HG03521 (cell line): ENCODE measurements around the gene CUBN.
"Not testable (repeated sequence)": the region's sequence is repeated elsewhere in the genome, so short reads cannot be mapped to it uniquely, and the experiment has no call there.

Experiments used
- ATAC-seq: cut with Tn5 transposase; IDR thresholded peaks from one replicate; pipeline ENCODE4 v1.9.1; 2021; ENCODE audit warnings: mild to moderate bottlenecking, moderate library complexity; ENCODE audit not compliant: unreplicated experiment

Gene CUBN

DNA sequence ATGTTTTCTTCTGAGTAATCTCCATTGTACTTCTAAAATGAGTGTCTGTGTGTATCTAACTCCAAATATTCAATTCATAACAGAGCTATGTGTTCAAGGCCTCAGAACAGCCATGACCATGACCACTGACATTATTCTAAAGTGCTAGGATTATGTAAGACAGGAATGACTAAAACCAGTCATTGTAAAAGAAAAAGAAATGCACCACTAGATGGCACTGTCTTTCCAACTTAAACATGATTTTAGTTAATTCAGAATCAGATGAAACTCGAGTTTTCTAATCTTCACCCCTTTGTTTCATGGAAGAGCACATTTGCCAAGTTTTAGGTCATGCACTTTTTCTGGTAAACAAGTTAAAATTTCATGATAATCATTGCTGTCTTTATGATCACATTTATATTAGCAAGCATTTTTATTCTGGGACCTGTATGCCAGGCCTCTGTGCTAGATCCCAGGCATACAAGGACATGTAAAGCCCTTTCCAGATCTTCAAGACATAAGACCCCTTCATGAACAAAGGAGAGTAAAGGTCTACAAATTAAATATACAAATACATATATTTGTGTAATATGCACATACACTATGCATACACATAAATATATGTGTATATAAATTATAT, 286.2 kb downstream of the CUBN start:
- no peak for ATAC-seq

DNA sequence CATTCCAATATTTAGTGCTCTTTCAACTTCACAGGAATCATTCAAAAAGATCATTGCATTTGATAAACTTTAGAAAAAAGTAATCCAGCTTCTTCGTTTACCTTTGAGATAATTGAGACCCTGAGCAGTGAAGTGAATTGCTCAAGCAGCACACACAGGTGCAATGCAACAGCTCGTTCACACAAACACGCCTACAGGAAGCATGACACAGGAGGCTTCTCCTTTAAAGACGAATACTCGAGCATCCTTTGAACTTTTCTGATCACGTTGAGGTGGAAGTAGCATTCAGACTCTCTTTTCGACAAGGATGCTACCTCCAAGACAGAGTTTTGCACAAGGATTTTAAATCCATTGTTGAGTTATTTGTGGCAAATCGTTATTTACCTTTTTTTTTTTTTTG, 294.4 kb downstream of the CUBN start:
- ATAC-seq: no peak

GRCh38 chr10:16832351-16833080, 297.1 kb downstream of the CUBN start:
- no peak for ATAC-seq

- no peak for ATAC-seq
These were observed 300.9 kb downstream of the CUBN start for GRCh38 chr10:16828701-16829175.

GRCh38 chr10:16828114-16828568, 301.5 kb downstream of the CUBN start:
- peak; percentile 62 for ATAC-seq

- not testable (repeated sequence) for ATAC-seq
These were observed 302.1 kb downstream of the CUBN start for GRCh38 chr10:16827474-16827873.

GRCh38 chr10:16822726-16823360, 306.8 kb downstream of the CUBN start:
- ATAC-seq: no peak

DNA sequence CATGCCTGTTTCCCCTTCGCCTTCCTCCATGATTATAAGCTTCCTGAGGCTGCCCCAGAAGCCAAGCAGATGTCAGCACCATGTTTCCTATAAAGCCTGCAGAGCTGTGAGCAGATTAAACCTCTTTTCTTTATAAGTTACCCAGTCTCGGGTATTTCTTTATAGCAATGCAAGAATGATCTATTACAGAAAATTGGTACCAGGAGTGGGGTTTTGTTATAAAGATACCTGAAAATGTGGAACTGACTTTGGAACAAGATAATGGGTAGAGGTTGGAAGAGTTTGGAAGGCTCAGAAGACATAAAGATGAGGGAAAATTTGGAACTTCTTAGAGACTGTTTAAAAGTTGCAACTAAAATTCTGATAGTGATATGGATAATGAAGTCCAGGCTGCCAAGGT, 307.6 kb downstream of the CUBN start:
- no peak for ATAC-seq

DNA sequence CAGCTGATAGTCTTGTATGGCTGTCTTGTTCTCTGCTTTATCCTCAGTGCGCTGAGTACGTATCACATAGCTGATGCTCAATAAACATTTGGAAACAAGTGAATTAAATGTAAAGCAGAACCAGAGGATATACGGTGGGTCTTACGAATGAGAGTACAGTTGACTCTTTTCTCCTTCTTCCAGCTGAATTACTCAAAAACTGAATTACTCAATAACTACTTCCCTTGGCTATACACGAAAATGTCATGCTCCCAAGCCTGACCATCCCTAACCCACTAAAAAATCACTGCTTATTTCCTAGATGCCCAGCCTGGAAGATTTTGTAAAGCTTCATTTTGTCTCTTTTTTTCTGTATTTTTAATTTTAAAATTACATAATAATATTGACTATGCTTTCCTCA, 309.2 kb downstream of the CUBN start:
- ATAC-seq: no peak

- ATAC-seq: no peak
These were observed 309.6 kb downstream of the CUBN start for GRCh38 chr10:16820018-16820417.

GRCh38 chr10:16819436-16819835, 310.2 kb downstream of the CUBN start:
- ATAC-seq: no peak

DNA sequence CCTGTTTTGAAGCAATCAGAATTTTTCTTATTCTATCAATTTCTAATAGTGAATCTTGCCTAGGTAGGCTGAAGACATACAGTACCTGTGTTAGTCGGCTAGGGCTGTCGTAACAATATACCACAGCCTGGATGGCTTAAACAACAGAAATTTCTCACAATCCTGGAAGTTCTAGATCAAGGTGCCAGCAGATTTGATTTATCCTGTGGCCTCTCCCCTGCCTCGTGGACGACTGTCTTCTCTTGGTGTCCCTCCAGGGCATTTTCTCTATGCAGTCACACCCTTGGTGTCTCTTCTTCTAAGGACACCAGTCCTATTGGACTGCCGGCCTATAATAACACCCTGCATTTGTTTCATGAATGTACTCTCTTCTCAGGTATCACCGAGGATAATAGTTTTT, 310.6 kb downstream of the CUBN start:
- no peak for ATAC-seq

DNA sequence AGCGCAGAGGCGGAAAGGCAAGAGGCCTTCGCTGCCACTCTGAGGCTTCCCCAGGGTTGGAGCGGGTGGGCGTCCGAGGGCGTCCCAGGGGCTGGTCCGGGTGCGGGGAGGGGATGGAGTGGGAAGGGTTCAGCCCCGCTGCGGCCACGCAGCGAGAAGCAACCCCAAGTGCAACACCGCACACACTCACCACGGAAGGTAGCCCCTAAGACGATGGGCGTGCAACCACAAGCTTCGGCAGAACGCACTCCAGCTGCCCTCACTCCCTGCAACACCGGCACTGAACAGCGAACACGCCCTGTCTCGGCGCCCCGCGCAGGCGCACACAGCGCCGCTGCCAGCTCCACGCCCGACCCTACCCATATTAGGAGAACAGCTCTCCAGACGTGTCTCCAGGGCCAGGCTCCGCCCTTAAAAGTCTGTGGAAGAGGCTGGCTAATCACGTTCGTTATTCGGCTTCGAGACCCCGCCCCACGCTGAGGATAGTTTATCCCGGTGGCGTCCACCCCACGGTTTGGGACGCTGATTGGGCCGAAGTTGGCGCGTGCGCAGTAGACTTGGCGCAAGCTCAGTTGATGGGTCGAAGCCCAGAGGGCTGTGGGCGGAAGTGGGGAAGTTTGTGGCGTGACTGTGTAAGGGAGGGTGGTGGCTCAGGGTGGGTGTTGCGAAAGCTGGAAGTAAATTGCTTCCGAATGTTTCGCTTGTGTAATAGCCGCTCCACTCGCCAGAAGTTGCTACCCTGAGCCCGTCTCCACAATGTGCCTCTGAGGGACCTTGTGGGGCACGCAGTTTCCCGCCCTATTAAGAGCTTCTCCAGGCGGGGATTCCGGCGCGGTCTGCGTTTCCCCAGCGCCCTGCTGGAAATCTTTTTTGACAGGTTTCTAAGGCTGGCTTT, 312.2 kb downstream of the CUBN start, which contains the start of gene RSU1:
TSS of gene RSU1 (minus strand) at position 300 of the 895 bp plus-strand sequence. CDS start 343 bp downstream, outside the sequence.
- peak; percentile 98 for ATAC-seq

DNA sequence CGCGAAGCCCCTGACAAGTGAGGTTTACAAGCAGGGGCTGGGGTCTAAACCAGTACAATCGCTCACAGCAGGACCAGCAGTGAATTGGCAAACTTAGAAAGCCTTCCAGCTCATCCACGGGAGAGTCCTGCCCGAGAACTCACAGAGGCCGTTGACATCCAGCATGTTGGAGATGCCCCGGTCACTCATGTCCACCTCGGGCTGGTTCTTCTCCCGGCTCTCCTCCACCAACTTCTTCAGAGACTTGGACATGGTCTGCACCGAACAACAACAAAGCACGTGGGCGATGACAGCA, 312.8 kb downstream of the CUBN start:
- ATAC-seq: no peak

DNA sequence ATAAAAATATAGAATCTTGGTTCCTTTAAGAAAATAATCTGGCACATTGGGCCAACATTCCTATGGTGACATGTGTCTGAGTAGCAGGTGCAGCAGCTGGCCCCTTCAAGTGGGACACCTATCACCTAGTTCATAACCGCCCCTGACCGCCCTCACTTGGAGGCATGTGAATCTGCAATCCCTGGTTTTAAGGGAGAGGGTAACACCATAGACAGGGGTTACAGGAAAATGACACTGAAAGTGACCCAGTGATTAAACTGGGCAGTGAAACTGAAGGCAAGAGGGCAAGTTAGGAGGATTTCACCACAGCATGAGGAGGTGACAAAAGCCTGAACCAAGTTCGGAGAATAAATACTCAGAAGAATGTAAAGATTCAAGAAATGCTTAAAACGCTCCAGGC, 313.4 kb downstream of the CUBN start:
- ATAC-seq: no peak

- ATAC-seq: no peak
These were observed 315.6 kb downstream of the CUBN start for GRCh38 chr10:16814012-16814411.

DNA sequence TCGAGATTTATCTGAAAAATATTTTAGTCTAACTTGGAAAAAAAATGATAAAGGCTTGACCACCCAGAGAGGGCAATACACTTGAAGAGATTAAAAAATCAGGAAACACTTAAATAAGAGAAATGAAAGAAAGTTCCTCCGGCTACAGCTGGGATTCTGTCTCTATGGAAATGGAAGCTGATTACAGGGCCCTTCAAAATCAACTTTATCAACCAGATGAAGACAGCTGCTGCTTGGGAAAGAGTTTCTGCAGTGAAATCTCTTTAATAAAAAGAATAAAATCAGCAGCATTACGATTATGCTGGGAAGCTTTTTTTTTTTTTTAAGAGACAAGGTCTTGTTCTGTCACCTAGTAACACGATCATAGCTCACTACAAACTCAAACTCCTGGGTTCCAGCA, 316.9 kb downstream of the CUBN start:
- no peak for ATAC-seq

DNA sequence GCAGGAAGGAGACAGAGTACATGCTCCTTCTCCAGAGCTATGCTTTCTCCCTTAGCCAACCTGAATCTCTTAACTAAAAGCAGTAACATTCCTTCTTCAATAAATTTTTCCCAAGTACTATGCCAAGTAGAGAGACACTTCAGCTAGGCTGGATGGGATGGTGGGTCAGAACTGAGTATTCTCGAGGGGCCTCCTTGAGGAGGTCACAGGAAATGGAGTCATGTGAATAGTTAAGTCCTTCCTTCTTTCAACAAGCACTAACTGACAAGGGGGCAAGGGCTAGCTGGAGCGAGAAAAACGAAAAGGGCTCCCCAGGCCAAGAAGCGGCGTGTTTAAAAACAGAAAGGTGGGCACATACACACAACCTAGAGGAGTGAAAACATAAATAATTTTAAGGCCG, 317.8 kb downstream of the CUBN start:
- ATAC-seq: no peak

DNA sequence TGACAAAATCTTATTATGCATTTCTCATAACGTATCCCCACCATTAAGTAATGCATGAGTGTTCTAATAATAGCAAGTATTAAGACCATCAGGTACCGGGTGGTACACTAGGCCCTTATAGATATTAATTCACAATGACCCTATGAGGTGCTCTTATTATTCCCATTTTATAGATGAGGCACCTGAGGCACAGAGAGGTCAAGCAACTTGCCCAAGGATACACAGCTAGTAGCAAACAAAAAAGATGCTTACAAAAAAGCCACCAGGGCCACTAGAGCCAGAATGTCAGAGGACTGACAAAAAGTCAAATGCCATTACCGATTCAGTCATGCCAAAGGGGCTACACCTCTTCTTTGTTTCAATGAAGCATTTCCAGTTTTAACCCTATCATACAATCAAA, 318.3 kb downstream of the CUBN start:
- no peak for ATAC-seq

- ATAC-seq: peak; percentile 81
These were observed 320.4 kb downstream of the CUBN start for GRCh38 chr10:16809074-16809718.

- ATAC-seq: no peak
These were observed 325.5 kb downstream of the CUBN start for GRCh38 chr10:16804123-16804522.
